DMS 273 (cell line): Measurements from ENCODE around the gene DGKB.
A peak's percentile ranks its signal among the peaks of the same experiment; 100 is the strongest.

ENCODE experiments used
- DNase-seq: peaks from one replicate; lab custom pipeline; 2025; ENCODE audit not compliant: unreplicated experiment; lab: John Stamatoyannopoulos, UW

DGKB gene

DNA sequence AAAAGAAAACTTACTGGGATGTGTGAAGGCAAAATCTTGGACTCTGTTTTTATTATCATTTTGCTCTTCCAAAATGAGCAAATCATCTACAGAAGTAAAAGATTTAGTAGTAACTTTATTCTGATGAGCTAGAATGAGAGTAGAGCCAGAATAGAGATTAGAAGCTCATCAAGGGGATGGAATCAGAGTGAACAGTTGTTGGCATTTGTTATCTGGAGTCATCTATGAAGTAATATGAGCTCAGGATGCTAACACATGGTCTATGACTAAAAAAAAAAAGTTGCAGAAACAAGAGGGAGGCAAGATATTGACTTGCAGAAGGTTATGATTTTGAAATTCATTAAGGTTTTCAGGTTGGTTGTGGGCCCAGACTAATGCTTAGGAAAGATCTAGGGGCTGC, 504.0 kb downstream of the DGKB start:
- peak; percentile 25 for DNase-seq

- no peak for DNase-seq
These were observed 506.7 kb downstream of the DGKB start for GRCh38 chr7:14395860-14396259.

DNA sequence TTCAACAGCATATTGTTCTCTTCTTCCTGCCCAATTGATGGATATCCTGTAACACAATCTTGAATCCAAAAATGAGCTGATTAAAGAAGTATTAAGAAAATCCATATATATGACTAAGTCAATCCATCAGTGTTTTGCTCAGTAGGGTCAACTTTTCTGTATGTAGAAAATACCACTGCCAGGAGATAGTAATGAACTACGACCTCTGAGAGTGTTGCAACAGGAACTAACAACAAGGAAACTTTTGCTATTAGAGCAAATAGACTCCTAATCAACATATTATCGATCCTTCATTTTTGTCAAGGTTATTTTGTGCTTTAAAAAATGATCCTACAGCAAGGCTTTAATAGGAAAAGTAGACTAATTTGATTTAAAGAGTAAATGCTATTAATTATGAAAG, 507.8 kb downstream of the DGKB start:
- no peak for DNase-seq

DNA sequence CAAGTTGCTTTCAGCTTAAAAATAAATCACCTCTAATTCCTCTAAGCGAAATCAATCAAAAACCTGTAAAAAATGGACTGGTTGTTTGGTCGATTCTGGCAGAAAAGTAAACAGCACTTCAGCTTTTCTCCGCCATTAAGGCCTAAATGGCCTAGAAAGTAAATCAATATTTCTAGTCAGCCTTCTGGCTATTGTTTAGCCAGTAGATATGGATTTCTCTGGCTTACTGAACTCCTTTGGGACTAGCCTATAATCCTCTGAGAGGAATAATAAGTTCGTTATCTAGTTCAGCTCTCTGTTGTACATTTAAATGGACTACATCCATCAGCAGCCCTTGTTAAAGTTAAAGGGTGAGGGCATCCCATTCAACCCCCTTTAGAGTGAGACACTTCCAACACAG, 513.0 kb downstream of the DGKB start:
- no peak for DNase-seq

DNA sequence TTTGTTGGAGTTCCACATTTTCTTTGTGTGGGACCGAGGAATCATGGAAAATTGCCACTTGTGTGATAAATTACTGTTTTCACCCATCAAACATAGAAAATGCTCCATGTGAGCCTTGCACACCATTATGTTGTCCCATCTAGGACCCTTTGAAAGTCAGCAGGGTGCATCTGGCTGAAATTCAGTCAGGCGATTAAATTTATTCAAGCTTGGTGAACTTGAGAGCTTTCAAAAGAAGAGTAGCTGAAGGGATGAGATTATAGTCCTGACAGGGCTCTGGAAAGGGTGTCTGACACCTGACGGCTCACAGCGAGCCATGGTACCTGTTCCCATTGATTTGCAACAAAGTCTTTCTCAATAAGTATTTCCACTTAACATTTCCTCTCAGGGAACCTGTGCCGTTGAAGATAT, 513.4 kb downstream of the DGKB start:
- DNase-seq = no peak

DNA sequence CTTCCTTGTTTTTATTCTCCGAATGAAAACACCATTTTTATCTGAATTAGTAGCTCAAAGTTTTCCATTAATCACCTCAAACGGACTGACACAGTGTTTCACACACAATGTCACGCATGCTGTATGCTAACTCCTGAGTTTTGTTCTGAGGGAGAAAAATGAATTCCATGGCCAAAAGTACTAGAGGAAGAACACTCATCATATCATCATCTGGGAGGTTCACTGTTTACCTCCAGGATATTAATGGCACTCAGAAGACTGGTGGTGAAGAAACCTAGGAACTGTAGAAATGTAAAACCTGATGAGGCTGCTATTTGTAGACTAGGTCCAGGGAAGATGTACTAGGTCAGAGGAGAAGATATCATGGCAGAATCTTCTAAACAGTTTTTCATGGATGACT, 517.5 kb downstream of the DGKB start:
- no peak for DNase-seq

DNA sequence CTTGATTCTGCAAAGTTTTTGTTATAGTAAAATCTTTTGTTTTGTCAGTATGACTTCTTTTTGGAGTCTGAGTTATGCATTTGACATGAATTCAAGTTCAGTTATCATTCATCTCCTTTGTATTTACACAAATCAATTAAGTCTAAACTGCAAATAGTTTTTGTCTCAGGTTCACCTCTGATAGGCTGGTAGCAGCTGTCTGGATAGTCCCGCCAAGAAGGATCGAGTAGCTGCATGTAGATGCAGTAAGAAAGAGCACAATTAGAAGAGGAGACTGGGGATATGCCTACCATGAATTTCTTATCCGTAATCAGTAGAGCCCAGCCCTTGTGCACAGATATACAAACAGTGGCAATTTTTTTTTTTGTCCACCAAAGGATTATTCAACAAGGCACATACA, 520.6 kb downstream of the DGKB start:
- DNase-seq = peak; percentile 60

- no peak for DNase-seq
These were observed 521.2 kb downstream of the DGKB start for GRCh38 chr7:14381306-14381705.

GRCh38 chr7:14380881-14381280, 521.7 kb downstream of the DGKB start:
- no peak for DNase-seq

DNA sequence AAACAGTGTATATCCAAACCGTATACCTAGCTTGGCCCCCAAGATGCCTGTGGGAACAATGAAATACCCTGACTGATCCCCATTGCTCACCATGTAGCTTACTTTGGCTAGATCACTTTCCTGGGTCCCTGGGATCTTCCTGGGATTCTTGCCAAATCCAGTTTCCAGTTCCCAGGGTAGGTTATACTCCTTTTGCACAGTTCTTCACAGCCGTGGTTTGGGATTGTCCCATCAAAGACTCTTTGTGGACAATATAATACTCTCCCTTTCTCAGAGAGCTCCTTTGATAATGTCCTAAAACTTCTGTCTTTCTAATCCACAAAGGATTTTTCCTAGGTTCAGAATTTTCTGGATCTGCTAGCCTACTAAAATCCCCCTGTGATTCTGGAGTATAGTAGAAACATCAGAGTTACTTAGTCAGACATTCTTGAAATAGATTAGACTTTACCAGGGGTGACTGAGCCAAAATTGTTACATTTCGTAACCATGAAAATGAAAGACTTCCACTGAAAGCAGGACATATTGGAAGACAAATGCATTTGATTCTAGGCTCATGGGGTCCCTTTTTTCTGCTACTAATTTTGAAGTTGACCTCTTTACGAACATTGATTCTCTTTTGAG, 524.8 kb downstream of the DGKB start:
- no peak for DNase-seq

DNA sequence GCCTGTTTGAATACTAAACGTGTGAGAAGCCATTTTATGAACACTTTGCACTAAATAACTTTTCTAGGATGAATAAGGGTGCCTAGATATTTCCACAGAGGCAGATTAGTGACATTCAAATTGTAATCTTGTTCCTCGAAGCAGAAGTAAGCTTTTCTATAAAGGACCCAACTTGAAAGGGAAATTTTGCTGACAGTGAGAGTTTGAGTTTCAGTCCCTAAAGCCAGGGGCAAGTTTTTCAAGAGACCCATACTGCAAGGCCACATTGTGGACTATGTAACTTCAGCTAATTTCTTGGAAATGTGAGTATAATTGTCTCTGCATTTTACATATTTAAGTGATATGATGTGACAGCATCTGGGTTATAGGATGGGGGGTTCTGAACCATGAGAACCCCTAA, 525.8 kb downstream of the DGKB start:
- no peak for DNase-seq

- no peak for DNase-seq
These were observed 526.6 kb downstream of the DGKB start for GRCh38 chr7:14375998-14376397.

DNA sequence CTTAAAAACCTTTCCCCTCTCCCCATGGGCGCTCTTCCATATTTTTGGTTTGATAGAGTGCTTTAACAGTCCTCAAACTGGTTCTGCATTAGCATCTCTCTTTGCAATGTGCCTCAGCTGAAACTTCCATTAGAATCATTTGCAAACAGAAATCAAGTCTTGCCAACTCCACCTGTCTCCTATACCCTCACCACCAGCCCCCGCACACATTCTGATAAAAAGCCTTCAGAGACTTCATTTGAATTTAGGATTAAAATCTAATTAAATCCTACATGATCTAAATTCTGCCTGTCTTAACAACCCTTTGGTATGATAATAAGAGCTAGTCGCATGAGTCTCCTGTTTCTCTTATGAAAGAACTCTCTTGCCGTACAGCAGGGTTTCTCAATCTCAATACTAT, 528.2 kb downstream of the DGKB start:
- DNase-seq = no peak

GRCh38 chr7:14368285-14368684, 534.3 kb downstream of the DGKB start:
- no peak for DNase-seq

GRCh38 chr7:14351167-14351566, 551.4 kb downstream of the DGKB start:
- DNase-seq = no peak

DNA sequence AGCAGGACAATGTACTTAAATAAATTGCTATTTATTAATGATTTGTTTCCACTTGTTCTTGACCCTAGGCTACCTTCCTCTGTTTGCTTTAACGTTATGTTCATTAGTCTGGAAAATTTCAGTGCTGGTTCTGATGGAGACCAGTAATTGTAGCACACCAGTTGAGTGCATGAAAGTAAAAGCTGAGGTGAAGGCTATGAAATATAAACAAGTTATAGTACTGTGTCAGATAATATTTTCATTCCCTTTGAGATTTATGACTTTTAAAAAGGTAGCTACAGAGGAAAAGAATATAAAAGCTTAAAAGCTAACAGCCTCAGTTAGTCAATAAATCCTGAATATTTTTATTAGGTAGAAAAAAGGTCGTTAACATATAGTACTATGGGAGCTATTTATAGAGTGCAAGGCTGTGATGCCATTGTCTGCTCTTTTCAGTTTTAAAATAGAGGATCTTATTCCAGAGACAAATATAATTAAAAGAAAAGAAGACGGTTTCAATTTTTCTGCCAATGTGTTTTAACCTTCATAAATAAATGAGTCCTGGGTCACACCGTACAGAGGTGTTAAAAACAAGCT, 561.3 kb downstream of the DGKB start:
- no peak for DNase-seq

DNA sequence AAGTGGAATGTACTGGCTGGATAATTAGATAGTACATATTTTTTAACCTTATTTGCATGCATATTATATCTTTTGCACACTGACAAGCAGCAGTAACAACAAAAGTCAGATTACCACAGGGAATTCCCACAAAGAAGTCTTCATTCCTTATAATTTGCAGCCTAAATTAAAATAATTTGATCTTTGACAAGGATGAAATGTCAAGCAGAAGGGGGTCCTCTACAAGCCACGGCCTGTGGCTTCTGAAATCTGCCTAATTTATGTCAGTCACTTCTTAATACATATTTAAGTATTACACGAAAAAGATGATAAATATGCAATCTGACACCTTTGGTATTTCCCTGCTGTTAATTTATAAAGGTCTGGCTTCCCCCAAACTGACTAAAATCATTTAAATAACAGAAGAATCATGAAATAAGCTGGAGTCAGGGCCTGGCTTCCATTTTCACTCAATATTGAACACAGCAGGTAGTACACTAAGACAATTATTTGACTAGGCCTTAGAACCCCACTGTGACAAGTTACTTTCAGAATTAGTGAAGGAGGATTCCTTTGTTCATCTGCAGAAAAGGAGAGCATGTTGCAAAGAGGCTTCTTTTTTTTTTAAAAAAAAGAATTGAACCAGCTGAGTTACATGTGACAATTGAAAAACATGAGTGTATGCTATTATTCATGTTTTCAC, 562.0 kb downstream of the DGKB start:
- no peak for DNase-seq

- no peak for DNase-seq
These were observed 562.7 kb downstream of the DGKB start for GRCh38 chr7:14339861-14340260.

- DNase-seq = no peak
These were observed 566.3 kb downstream of the DGKB start for GRCh38 chr7:14336256-14336655.

DNA sequence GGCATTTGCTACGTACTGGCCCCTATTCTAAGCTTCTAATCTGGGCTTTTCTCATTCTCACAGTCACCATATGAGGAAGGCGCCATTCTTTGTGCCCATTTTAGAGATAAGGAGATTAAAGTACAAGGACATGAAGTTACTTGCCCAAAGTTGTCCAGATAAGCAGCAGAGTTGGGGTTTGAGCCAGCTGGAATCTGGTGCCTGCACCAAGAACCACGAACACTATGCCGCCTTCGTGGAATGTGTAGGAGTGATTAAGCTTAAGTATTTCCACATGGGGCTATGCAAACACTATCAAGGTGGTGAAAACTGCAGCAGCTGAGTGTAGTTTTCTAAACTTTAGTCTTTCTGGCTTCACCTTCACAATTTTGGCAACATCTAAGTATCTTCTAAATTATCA, 570.4 kb downstream of the DGKB start:
- no peak for DNase-seq

- DNase-seq = no peak
These were observed 577.8 kb downstream of the DGKB start for GRCh38 chr7:14324767-14325166.

DNA sequence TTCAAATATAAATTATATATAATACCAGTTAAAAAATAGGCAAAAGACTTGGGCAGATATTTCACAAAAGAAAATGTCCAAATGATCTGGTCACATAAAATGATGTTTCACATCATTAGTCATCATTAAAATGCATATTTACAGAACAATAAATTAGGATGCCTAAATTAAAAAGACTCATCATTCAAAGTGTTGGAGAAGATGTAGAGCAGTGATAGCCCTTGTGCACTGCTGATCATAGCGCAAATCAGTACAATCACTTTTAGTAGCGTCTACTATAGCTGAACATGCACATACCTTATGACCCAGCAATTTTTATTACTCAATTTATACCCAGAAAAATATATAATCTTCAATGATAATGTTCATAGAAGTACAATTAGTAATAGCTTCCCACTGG, 579.8 kb downstream of the DGKB start:
- no peak for DNase-seq

DNA sequence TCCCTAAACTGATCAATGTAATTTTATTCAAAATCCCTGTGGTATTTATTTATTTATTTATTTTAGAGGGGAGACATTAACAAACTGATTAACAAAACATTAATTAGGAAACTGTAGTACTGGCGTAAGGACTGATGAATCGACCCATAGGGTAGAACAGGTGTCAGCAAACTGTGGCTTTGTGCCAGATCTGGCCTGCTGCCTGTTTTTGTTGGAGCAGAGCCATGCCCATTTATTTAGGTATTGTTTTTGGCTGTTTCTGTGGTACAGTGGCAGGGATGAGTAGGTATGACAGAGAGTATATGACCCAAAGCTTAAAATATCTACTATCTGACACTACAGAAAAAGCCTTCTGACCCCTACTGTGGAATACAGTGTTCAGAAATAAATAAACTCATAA, 580.6 kb downstream of the DGKB start:
- peak; percentile 70 for DNase-seq
